Activated T-cell treated with anti-CD3 and anti-CD28 coated beads, Interleukin-2, amount 50 U/mL, for 72 hours (primary cell): ENCODE results near the gene PRKG1. TPM values are rescaled to one million over a fixed set of nuclear protein-coding genes. Genes with fewer than 3 reads are reported as not detected.

Experiments used
- ATAC-seq, 2 donors: fragments of 150-1000 bp; cut with Tn5 transposase; replicated peaks in 1 of 2; 2 replicates each; pipeline ENCODE4 v1.10.0; 2021; ENCODE audit warnings: moderate library complexity in 2 of 2, mild to moderate bottlenecking in 1 of 2
- DNase-seq, 2 donors: peaks; one replicate each; pipeline ENCODE4 v3.0.0; 2021 to 2022; ENCODE audit warnings: mixed read lengths in 1 of 2
- H3K27ac Mint-ChIP-seq: one replicate; pipeline ENCODE4 v1.8.0; 2022; ENCODE audit warnings: mild to moderate bottlenecking, moderate library complexity, mixed read lengths
- H3K27me3 Mint-ChIP-seq: one replicate; pipeline ENCODE4 v1.8.0; 2022; ENCODE audit warnings: low read depth, mixed read lengths
- H3K36me3 Mint-ChIP-seq, 2 donors: one replicate each; pipeline ENCODE4 v1.8.0; 2022; ENCODE audit warnings: mixed read lengths in 2 of 2, mild to moderate bottlenecking in 1 of 2; ENCODE audit not compliant: insufficient read depth in 2 of 2
- H3K4me1 Mint-ChIP-seq: one replicate; pipeline ENCODE4 v1.8.0; 2022; ENCODE audit warnings: low read depth, mixed read lengths
- H3K4me3 Mint-ChIP-seq, 2 donors: one replicate each; pipeline ENCODE4 v1.8.0; 2022; ENCODE audit warnings: mild to moderate bottlenecking in 2 of 2, mixed read lengths in 2 of 2, moderate library complexity in 2 of 2
- H3K9me3 Mint-ChIP-seq, 2 donors: one replicate each; pipeline ENCODE4 v1.8.0; 2022; ENCODE audit warnings: mixed read lengths in 2 of 2
- total RNA-seq, 2 donors: library from RNA; stranded (reverse); gene quantifications; one replicate each; pipeline ENCODE4 v1.2.3, GENCODE V29; 2022

The PRKG1 gene
- total RNA-seq, 2 donors from 2014 or later: not detected

DNA sequence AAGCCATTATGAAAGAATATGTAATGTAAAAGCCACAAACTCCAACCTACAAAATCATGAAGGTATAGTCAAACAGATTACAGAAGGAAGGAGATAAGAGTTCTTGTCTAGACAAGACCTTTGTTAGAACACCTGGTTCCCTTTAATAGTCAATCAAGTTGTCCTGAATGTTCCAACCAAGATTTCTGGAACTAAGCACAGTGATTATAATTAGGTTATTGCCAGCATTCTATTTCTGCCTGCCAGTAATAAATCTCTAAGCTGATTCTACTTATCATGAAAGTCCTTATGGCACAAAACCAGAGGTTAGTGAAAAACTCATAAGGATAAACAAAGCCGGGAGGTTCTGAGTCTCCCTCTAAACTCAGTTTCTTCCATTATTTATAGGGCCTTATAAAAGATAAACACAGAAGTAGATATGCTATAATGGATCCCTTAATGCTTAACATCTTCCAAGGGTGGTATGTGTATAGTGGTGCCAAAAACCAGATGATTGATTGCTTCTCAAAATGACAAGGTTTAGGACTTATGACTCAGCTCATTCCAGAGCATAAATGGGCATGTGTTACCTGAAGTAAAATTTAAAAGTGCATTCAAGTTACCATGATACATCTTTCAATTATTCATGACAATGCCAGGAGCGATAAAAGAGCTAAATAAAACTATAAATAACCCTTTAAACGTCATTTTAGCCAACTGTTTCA lies 387.9 kb downstream of the PRKG1 start:
- Mint-ChIP-seq H3K4me3 (no peak overlapping the region), H3K27ac (no peak overlapping the region), H3K36me3 (no peaks in the 10 kb centered on the region), H3K27me3 (no peaks in the 10 kb centered on the region), H3K9me3 (no peaks in the 10 kb centered on the region), H3K4me1 (no peaks in the 10 kb centered on the region)
- ATAC-seq (no peak), DNase-seq (no peak)

GRCh38 chr10:51468424-51468823 lies 394.1 kb downstream of the PRKG1 start:
- Mint-ChIP-seq H3K4me1 (no peaks in the 10 kb centered on the region), H3K27me3 (no peaks in the 10 kb centered on the region), H3K9me3 (no peaks in the 10 kb centered on the region), H3K4me3 (no peak overlapping the region), H3K27ac (no peak overlapping the region), H3K36me3 (no peaks in the 10 kb centered on the region)
- DNase-seq (no peak), ATAC-seq (no peak)

- no peak overlapping the region for H3K27ac Mint-ChIP-seq
- no peaks in the 10 kb centered on the region for H3K4me1 Mint-ChIP-seq
- H3K27me3 Mint-ChIP-seq: no peaks in the 10 kb centered on the region
- no peaks in the 10 kb centered on the region for H3K9me3 Mint-ChIP-seq
- no peak overlapping the region for H3K4me3 Mint-ChIP-seq
- H3K36me3 Mint-ChIP-seq: no peaks in the 10 kb centered on the region
- no peak for DNase-seq
- ATAC-seq: no peak
Measured at GRCh38 chr10:51469686-51470085, 395.4 kb downstream of the PRKG1 start.

- Mint-ChIP-seq H3K36me3 (no peaks in the 10 kb centered on the region), H3K27me3 (no peaks in the 10 kb centered on the region), H3K9me3 (no peaks in the 10 kb centered on the region), H3K27ac (no peak overlapping the region), H3K4me1 (no peaks in the 10 kb centered on the region), H3K4me3 (no peak overlapping the region)
- ATAC-seq (no peak), DNase-seq (no peak)
Measured at GRCh38 chr10:51471271-51471670, 397.0 kb downstream of the PRKG1 start.

- DNase-seq: no peak
- Mint-ChIP-seq H3K4me1 (no peaks in the 10 kb centered on the region), H3K4me3 (no peak overlapping the region), H3K27me3 (no peaks in the 10 kb centered on the region), H3K27ac (no peak overlapping the region), H3K9me3 (no peaks in the 10 kb centered on the region), H3K36me3 (no peaks in the 10 kb centered on the region)
- ATAC-seq: no peak
Measured at GRCh38 chr10:51472154-51472553, 397.9 kb downstream of the PRKG1 start.

GRCh38 chr10:51479711-51480110 lies 405.4 kb downstream of the PRKG1 start:
- no peak overlapping the region for H3K4me3 Mint-ChIP-seq
- H3K4me1 Mint-ChIP-seq: no peaks in the 10 kb centered on the region
- no peak overlapping the region for H3K27ac Mint-ChIP-seq
- H3K9me3 Mint-ChIP-seq: no peaks in the 10 kb centered on the region
- ATAC-seq: no peak
- no peak for DNase-seq
- no peaks in the 10 kb centered on the region for H3K36me3 Mint-ChIP-seq
- H3K27me3 Mint-ChIP-seq: no peaks in the 10 kb centered on the region

- H3K27me3 Mint-ChIP-seq: no peaks in the 10 kb centered on the region
- DNase-seq: no peak
- no peak for ATAC-seq
Measured at GRCh38 chr10:51485668-51486067, 411.4 kb downstream of the PRKG1 start.

GRCh38 chr10:51487576-51487975 lies 413.3 kb downstream of the PRKG1 start:
- no peak for DNase-seq
- Mint-ChIP-seq H3K9me3 (no peaks in the 10 kb centered on the region), H3K36me3 (no peaks in the 10 kb centered on the region), H3K4me3 (no peak overlapping the region), H3K4me1 (no peaks in the 10 kb centered on the region), H3K27ac (no peak overlapping the region), H3K27me3 (no peaks in the 10 kb centered on the region)
- no peak for ATAC-seq

More at GRCh38 chr10:51485668-51486067, 411.4 kb downstream of the PRKG1 start:
- Mint-ChIP-seq H3K9me3 (no peaks in the 10 kb centered on the region), H3K36me3 (no peaks in the 10 kb centered on the region), H3K27ac (no peak overlapping the region), H3K4me3 (no peak overlapping the region), H3K4me1 (no peaks in the 10 kb centered on the region)

- ATAC-seq: no peak
- no peak for DNase-seq
- H3K4me3 Mint-ChIP-seq: no peak overlapping the region
- H3K27me3 Mint-ChIP-seq: no peaks in the 10 kb centered on the region
- H3K36me3 Mint-ChIP-seq: no peaks in the 10 kb centered on the region
- no peaks in the 10 kb centered on the region for H3K9me3 Mint-ChIP-seq
- no peak overlapping the region for H3K27ac Mint-ChIP-seq
- H3K4me1 Mint-ChIP-seq: no peaks in the 10 kb centered on the region
Measured at GRCh38 chr10:51488766-51489408, 414.6 kb downstream of the PRKG1 start.

DNA sequence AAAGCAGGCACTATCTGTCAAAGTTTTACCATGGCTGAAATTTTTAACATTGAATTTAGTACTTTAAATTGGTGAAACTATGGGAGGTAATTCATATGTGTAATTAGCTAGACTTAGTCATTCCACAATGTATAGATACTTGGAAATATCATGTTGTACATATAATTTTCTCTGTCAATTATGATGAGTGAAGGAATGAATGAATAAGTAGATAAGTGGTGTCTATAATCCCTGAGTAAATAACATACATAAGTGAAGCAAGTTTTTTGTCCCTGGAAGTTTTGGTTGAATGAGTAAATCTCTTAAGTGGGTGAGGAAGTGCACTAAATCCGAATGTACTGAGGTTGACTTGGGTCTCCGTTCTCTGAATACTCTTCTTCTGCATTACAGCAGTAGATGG lies 424.1 kb downstream of the PRKG1 start:
- no peak for ATAC-seq
- Mint-ChIP-seq H3K4me1 (no peaks in the 10 kb centered on the region), H3K36me3 (no peaks in the 10 kb centered on the region), H3K4me3 (no peak overlapping the region), H3K9me3 (no peaks in the 10 kb centered on the region), H3K27ac (no peak overlapping the region), H3K27me3 (no peaks in the 10 kb centered on the region)
- no peak for DNase-seq

GRCh38 chr10:51501396-51501795 lies 427.1 kb downstream of the PRKG1 start:
- no peak overlapping the region for H3K27ac Mint-ChIP-seq
- H3K4me1 Mint-ChIP-seq: no peaks in the 10 kb centered on the region

DNA sequence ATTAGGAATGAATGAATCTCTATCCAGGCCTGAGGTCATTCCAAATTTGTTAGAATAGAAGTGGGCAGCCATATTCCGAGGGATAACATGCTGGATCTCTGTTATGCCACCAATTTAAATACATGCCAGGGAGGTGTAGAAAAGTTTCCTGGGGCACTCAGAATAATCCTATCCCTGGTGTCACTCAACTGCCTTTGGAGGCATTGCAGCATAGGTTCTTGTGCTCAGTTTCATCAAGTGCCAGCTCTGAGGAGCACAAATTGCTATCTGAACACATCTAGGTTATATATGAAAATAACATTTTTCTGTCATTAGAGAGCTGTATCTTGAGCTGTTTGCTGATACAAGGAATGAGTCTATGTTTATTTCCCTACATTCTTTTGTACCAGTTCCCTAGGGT lies 427.8 kb downstream of the PRKG1 start:
- H3K27me3 Mint-ChIP-seq: no peaks in the 10 kb centered on the region
- DNase-seq (no peak), ATAC-seq (no peak)
- H3K9me3 Mint-ChIP-seq: peaks cover 0 to 2% of the 10 kb centered on the region in 2 donors
- no peaks in the 10 kb centered on the region for H3K36me3 Mint-ChIP-seq
- no peak overlapping the region for H3K27ac Mint-ChIP-seq
- H3K4me1 Mint-ChIP-seq: no peaks in the 10 kb centered on the region
- H3K4me3 Mint-ChIP-seq: no peak overlapping the region

More at GRCh38 chr10:51501396-51501795, 427.1 kb downstream of the PRKG1 start:
- Mint-ChIP-seq H3K9me3 (peaks cover 0 to 2% of the 10 kb centered on the region in 2 donors), H3K36me3 (no peaks in the 10 kb centered on the region), H3K27me3 (no peaks in the 10 kb centered on the region), H3K4me3 (no peak overlapping the region)
- no peak for ATAC-seq
- no peak for DNase-seq

GRCh38 chr10:51503378-51503777 lies 429.1 kb downstream of the PRKG1 start:
- ATAC-seq: no peak
- H3K36me3 Mint-ChIP-seq: no peaks in the 10 kb centered on the region
- H3K4me3 Mint-ChIP-seq: no peak overlapping the region
- no peaks in the 10 kb centered on the region for H3K4me1 Mint-ChIP-seq
- H3K27me3 Mint-ChIP-seq: no peaks in the 10 kb centered on the region
- peaks cover 0 to 2% of the 10 kb centered on the region in 2 donors for H3K9me3 Mint-ChIP-seq
- H3K27ac Mint-ChIP-seq: no peak overlapping the region
- DNase-seq: no peak

DNA sequence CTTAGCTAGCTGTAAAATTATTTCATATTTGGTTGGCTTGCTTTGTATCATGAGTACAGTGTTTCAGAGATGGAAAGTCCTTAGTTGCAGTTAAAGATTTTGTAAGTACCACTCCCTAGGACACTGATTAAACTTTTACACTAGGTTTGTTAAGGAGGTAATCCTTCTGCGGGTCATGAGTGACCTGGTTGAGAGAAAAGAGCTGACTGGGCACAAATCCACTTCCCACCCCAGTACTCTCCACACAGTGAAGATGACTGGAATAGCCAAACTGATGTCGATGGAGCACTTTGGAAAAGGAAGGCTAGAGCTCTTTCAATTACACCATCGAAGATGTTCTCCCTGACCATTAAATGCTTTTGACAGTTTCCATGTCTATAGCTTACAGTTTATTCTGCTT lies 433.2 kb downstream of the PRKG1 start:
- Mint-ChIP-seq H3K36me3 (no peaks in the 10 kb centered on the region), H3K27ac (no peak overlapping the region), H3K4me1 (no peaks in the 10 kb centered on the region), H3K9me3 (peaks cover 0 to 2% of the 10 kb centered on the region in 2 donors), H3K27me3 (no peaks in the 10 kb centered on the region), H3K4me3 (no peak overlapping the region)
- DNase-seq (no peak), ATAC-seq (no peak)
